Measurements from ENCODE around the gene CDH4.

DNA sequence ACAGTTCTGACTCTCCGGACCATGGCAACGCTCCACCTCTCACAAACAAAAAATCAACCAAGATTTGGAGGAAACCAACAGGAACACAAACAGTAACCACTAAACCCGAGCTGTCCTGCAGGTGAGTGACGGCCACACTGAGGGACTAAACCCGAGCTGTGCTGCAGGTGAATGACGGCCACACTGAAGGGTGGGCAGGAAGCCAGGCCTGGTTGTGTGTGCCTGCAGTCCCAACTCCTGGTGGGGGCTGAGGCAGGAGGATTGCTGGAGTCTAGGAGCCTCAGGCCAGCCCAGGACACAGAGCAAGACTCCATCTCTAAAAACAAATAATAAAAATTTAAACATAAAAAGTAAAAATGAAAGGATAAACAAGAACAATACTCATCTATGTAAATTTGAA is 733.0 kb downstream of the CDH4 start:
- TF ChIP-seq, protein P1, sequence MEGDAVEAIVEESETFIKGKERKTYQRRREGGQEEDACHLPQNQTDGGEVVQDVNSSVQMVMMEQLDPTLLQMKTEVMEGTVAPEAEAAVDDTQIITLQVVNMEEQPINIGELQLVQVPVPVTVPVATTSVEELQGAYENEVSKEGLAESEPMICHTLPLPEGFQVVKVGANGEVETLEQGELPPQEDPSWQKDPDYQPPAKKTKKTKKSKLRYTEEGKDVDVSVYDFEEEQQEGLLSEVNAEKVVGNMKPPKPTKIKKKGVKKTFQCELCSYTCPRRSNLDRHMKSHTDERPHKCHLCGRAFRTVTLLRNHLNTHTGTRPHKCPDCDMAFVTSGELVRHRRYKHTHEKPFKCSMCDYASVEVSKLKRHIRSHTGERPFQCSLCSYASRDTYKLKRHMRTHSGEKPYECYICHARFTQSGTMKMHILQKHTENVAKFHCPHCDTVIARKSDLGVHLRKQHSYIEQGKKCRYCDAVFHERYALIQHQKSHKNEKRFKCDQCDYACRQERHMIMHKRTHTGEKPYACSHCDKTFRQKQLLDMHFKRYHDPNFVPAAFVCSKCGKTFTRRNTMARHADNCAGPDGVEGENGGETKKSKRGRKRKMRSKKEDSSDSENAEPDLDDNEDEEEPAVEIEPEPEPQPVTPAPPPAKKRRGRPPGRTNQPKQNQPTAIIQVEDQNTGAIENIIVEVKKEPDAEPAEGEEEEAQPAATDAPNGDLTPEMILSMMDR (IDR thresholded peaks at IDR 0.05): no peak
- TF ChIP-seq POLR2AphosphoS5 (IDR thresholded peaks at IDR 0.05; ENCODE audit: low read depth, low read length): no peak
